ENCODE results near the gene FOXRED2. TPM values are rescaled to one million over a fixed set of nuclear protein-coding genes. Genes with fewer than 3 reads are reported as not detected.
A peak's percentile ranks its signal among the peaks of the same experiment; 100 is the strongest.

The FOXRED2 gene
- total RNA-seq, 3 donors from 2014 or later (not counting 1 experiment from before 2014, with no cell fraction given) = 1.7 to 2.0 (median 1.9) TPM

GRCh38 chr22:36546932-36547331, 40.1 kb upstream of the FOXRED2 start:
- Histone ChIP-seq H3K27me3 (ENCODE audit: control insufficient read depth, insufficient read depth, low read length) (no peaks in the 10 kb centered on the region), H3K27ac (ENCODE audit: low read length) (no peak overlapping the region), H3K4me1 (ENCODE audit: control insufficient read depth, insufficient read depth, low read length) (peaks cover 11% of the 10 kb centered on the region), H3K4me3 (ENCODE audit: low read length) (no peak overlapping the region), H3K9me3 (ENCODE audit: control insufficient read depth, insufficient read depth, low read length) (no peaks in the 10 kb centered on the region), H3K36me3 (ENCODE audit: control insufficient read depth, insufficient read depth, low read length) (no peaks in the 10 kb centered on the region)
- Mint-ChIP-seq H3K27ac (no peak overlapping the region), H3K4me1 (peaks cover 0 to 5% of the 10 kb centered on the region in 2 donors), H3K9me3 (no peaks in the 10 kb centered on the region), H3K36me3 (no peaks in the 10 kb centered on the region), H3K27me3 (ENCODE audit: low read depth in 2 of 2) (peaks cover 24 to 30% of the 10 kb centered on the region in 2 donors), H3K4me3 (no peak overlapping the region)
- no peak for DNase-seq
- ATAC-seq = no peak
- no peak for TF ChIP-seq CTCF (IDR thresholded peaks at IDR 0.05)
- WGBS (ENCODE audit: insufficient coverage) = 67% methylated on average over 5 of the region's 6 CpGs
- intact Hi-C loops (cut with micrococcal nuclease) = no loop called here

DNA sequence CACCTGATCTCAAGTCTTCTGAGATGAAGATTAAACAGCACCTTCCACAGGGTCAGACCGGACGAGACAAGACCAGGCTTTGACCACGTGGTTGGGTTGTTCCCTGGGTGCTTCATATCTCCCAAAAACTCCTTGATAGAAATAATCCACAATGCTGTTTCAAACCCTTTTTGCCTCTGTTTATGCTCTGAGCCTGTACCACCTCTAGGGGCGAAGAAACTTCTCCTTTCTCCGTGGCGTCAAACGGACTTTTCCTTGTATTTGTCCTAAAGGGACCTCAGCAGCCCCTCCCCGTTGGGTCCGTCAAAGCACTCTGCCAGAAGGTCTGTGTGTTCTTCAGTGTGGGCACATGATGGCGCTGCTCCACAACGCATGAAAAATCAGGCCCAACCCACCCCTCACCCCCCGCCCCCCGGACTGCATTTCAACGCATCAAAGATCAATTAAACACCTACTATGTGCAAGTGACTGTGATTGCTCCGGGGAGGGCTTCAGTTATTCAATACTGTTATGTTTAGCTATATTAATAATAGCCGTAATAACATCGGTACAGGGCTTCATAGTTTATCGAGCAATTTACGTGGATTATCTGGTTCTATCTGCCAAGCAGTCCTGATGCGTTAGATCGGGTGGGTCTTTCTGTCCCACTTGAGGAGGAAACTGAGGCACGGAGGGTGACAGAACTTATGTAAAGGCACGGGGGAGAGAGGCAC, 39.4 kb upstream of the FOXRED2 start:
- intact Hi-C loops (cut with micrococcal nuclease) = no loop called here
- Mint-ChIP-seq H3K4me1 (peaks cover 0 to 5% of the 10 kb centered on the region in 2 donors), H3K36me3 (no peaks in the 10 kb centered on the region), H3K9me3 (no peaks in the 10 kb centered on the region), H3K27ac (no peak overlapping the region), H3K27me3 (ENCODE audit: low read depth in 2 of 2) (peaks cover 23% of the 10 kb centered on the region in 2 donors), H3K4me3 (no peak overlapping the region)
- H3K4me3 ChIP-seq (ENCODE audit: low read length) = no peak overlapping the region
- TF ChIP-seq CTCF (IDR thresholded peaks at IDR 0.05) = peak; percentile 21
- peak in 1 of 2 donors; percentile 52 for DNase-seq
- WGBS (ENCODE audit: insufficient coverage) = 39% methylated on average over 19 of the region's 23 CpGs
- peaks cover 5% of the 10 kb centered on the region for H3K4me1 ChIP-seq (ENCODE audit: control insufficient read depth, insufficient read depth, low read length)
- ATAC-seq = peak in 2 of 3 donors; percentile 62 to 68
- H3K27me3 ChIP-seq (ENCODE audit: control insufficient read depth, insufficient read depth, low read length) = no peaks in the 10 kb centered on the region
- no peaks in the 10 kb centered on the region for H3K36me3 ChIP-seq (ENCODE audit: control insufficient read depth, insufficient read depth, low read length)
- H3K9me3 ChIP-seq (ENCODE audit: control insufficient read depth, insufficient read depth, low read length) = no peaks in the 10 kb centered on the region
- no peak overlapping the region for H3K27ac ChIP-seq (ENCODE audit: low read length)

DNA sequence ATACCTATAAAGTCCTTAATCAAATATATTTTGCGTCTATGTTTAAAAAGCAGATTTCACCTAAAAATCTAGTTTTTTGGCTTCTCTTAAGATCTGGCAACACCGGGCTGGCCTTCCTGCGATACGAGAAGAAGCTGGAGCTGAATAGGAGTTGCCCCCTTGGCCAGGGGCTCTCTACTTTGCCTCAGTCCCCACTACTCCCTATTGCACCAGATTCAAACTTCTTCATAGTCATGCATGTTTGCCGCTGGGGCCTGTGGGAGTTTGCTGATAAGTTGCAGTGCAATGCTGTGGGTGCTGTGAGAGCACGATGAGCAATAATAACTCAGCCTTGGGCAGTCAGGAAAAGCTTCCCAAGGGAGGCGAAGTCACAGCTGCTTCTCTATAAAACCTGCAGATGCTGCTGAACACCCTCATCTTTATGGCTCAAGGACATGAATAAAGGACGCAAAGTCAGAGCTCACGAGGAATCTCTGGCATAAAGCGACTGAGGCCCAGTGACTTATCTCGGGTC, 37.3 kb upstream of the FOXRED2 start:
- Mint-ChIP-seq H3K27ac (no peak overlapping the region), H3K4me1 (peaks cover 0 to 5% of the 10 kb centered on the region in 2 donors), H3K4me3 (no peak overlapping the region), H3K27me3 (ENCODE audit: low read depth in 2 of 2) (peaks cover 18% of the 10 kb centered on the region in 2 donors), H3K9me3 (no peaks in the 10 kb centered on the region), H3K36me3 (no peaks in the 10 kb centered on the region)
- H3K27ac ChIP-seq (ENCODE audit: low read length) = no peak overlapping the region
- WGBS (ENCODE audit: insufficient coverage) = 84% methylated on average over 11 of the region's 11 CpGs
- H3K9me3 ChIP-seq (ENCODE audit: control insufficient read depth, insufficient read depth, low read length) = no peaks in the 10 kb centered on the region
- DNase-seq = no peak
- ATAC-seq = no peak
- no peaks in the 10 kb centered on the region for H3K36me3 ChIP-seq (ENCODE audit: control insufficient read depth, insufficient read depth, low read length)
- H3K4me3 ChIP-seq (ENCODE audit: low read length) = no peak overlapping the region
- no peak for TF ChIP-seq CTCF (IDR thresholded peaks at IDR 0.05)
- H3K4me1 ChIP-seq (ENCODE audit: control insufficient read depth, insufficient read depth, low read length) = peaks cover under 1% of the 10 kb centered on the region
- intact Hi-C loops (cut with micrococcal nuclease) = no loop called here
- no peaks in the 10 kb centered on the region for H3K27me3 ChIP-seq (ENCODE audit: control insufficient read depth, insufficient read depth, low read length)
